ENCODE data around the gene CCNY.

GRCh38 chr10:35387768-35388167 lies 51.5 kb downstream of the CCNY start:
- TF ChIP-seq POLR2A (IDR thresholded peaks at IDR 0.05): no peak
- TF ChIP-seq CTCF (IDR thresholded peaks at IDR 0.05): no peak
- TF ChIP-seq EP300 (IDR thresholded peaks at IDR 0.05): no peak
